Fibroblast of gingiva (primary cell): ENCODE data around the gene FLAD1.

Experiments used
- DNase-seq: peaks from one replicate; pipeline ENCODE4 v3.0.0-alpha.2; 2011; ENCODE audit warnings: low read depth

FLAD1 gene

DNA sequence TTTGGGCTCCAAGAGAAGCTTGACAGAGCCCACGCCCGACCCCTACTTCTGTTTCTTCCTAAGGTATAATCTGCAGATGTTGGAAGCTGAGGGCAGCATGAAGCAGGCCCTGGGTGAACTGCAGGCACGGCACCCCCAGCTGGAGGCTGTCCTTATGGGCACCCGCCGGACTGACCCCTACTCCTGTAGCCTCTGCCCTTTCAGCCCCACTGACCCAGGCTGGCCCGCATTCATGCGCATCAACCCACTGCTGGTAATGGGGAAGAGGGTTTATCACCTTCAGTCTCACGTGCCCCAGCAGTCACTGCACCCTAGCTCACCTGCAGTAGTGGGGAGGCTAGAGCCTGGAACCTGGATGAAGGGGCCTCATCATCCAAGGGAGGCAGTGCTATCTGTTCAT lies 7.1 kb downstream of the FLAD1 start:
- no peak for DNase-seq

GRCh38 chr1:154992721-154993571 lies 9.8 kb downstream of the FLAD1 start:
- DNase-seq = no peak

DNA sequence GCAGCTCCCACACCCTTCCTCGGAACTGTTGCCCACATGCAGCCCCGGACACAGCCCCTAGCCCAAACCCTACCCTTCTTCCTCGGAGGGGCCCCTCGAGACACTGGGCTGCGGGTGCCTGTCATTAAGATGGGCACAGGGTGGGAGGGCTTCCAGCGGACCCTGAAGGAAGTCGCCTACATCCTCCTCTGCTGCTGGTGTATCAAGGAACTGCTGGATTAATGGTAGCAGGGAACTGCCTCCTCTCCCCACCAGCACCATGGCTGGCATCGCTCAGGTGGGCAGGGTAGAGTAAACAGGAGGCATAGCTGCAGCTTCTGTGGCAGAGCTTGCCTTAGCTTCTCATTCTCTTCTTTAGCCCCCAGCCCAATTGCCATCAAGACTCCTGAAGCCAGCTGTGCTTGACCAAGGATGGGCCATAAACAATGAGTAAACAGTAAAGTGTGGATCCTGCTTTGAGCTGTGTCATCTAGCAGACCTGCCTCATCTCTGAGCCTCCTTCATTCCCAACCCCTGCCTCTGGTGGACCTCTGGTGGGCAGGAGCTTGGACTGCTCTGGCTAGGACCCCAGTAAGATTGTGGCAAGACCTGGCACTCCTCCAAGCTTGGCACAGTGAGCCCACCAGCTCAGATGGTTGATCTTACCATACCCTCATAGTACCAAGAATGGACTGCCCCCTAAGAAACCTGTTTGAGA lies 10.6 kb downstream of the FLAD1 start, which contains the start of gene LENEP:
TSS of gene LENEP (plus strand) at position 15 of the 697 bp plus-strand sequence. CDS start at position 37, 22 bp downstream.
- no peak for DNase-seq

DNA sequence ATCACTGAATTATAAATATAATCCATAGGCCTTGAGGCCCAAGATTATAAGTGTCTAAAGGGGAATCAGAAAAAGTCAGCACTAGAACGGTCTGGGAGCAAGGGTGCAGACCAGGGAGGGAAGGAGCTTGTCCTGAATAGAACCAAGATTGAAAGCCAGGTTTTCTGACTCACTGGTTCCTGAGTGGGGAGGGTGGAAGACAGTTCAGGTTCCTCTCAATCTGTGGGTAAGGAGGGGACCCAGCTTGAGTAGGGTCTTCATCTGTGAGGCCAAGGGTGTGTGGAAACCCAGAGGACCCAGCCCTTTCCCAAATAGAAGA lies 11.1 kb downstream of the FLAD1 start:
- no peak for DNase-seq

DNA sequence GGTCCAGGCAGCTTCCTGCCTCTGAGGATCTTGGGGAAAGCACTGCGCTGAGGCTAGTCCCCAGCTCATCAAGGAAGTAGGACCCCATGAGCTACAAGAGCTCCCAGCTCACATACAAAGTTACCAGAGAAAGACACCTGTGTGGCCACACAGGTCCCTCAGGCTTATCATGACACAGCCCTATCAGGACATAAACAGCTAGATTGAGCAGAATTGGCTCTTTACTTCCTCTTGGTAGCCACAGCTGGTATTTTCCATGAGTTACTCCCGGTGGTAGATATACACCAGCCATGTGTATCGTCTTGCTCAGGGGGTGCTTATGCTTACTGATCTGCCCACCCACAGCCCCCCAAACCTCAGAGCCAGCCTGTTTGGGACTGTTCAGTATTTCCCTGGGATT lies 11.4 kb downstream of the FLAD1 start:
- no peak for DNase-seq

- peak; percentile 81 for DNase-seq
These were observed 12.3 kb downstream of the FLAD1 start for GRCh38 chr1:154995301-154995983.

DNA sequence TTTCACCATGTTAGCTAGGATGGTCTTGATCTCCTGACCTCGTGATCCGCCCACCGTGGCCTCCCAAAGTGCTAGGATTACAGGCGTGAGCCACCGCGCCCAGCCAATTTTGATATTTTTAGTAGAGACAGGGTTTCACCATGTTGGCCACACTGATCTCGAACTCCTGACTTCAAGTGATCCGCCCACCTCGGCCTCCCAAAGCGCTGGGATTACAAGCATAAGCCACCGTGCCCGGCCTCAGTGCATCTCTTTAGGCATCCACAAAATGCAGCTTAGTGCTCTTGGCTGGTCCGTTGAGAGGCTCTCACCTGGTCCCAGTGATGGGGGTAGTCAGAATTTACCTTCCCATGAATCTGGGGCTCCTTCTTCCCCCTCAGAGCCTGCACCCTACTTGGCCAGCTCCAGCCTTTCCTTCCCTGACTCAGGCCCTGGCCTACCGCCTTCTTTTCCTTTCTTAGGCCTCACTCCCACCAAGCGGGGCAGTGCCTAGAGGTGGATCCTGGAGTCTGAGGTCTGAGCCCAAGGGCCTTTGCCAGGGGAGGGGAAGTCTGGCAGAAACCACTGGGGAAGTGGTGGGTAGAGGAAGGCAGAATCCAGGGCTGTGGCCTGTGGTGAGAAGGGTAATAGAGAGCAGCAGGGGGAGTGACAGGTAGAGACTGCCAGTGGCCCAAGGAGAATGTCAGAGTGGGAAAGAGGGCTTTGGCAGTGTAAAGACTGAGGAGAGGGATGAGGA lies 14.0 kb downstream of the FLAD1 start:
- DNase-seq = no peak

GRCh38 chr1:154998201-154998780 lies 15.1 kb downstream of the FLAD1 start:
- no peak for DNase-seq

DNA sequence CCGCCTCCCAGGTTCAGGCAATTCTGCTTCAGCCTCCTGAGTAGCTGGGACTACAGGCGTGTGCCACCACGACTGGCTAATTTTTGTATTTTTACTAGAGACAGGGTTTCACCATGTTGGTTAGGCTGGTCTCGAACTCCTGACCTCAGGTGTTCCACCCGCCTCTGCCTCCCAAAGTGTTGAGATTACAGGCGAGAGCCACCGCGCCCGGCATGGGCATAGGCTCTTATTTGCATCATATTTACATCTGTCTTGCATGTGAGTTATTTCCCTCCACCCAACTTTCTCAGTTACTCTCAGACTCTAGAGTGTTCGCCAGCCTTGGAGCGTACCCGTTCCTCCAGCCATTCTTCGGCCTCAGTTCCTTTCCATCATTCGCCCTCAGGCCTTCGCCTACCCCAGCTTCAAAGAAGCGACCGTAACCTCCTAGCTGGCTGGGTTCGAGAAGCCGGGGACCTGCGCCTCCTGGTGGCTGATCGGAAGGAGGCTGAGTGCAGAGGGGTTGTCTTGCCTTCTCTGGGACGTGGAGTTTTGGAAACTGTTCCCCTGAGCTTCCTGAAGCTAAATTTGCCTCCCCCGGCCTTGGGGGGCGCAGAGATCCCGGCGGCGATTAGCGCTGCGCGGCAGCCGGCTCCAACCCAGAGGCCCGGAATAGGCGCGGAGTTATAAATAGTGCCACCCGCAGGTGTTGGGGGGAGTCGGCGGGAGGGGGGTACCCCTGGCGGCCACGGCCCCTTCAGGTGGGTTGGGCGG lies 15.8 kb downstream of the FLAD1 start:
- DNase-seq = peak; percentile 62

DNA sequence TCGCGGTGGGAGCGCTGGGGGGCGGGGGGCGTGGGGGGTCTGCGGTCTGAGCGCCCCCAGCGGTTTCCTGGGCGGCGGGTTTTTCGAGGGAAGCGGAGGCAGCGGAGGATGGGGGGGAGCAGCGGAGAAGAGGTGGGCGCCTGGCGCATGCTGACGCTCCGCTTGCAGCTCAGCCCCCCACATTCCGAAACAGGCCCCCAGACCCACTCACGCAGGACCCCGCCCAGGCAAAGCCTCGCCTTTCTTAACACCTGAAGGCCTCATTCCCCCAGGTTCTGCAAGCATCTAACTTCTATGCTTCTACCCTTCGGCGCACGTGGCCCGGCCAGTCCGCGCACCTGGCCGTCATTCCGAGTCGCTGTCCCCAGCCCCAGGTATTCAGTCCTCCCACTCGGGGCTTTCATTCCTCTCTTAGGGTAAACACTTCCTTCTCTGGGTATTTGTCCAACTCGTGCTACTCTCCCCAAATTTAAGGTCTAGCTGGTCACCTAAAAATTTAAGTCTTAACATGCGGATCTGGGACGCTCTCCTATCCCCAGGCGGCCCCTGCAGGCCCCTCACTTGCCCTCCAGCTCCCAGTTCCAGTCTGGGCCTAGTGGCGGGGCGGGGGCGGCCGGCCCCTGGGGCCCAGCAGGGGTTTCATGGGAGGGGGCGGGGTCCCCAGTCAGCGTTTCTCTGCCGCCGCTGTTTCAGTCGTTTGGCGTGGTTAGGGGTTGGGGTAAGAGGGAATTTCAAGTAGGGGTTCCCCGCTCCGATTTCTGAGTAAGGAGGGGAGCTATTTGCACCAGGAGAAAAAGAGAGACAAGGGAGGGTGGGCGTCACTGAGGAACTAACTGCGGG lies 16.6 kb downstream of the FLAD1 start:
- no peak for DNase-seq

GRCh38 chr1:155000411-155000725 lies 17.2 kb downstream of the FLAD1 start:
- DNase-seq = no peak

GRCh38 chr1:155000726-155001424 lies 17.7 kb downstream of the FLAD1 start:
- peak; percentile 86 for DNase-seq

DNA sequence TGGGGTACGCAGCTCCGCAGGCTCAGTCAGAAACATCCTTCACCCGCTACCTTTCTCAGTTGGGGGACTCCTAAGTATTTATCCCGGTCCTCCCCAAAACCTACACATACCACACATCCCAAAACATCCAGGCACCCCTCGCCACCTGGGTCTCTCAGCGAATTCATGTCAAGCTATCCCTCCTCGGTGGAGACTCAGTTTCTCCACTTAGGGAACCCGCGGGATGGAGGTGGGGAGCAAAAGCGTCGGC lies 18.2 kb downstream of the FLAD1 start:
- no peak for DNase-seq

GRCh38 chr1:155001675-155002463 lies 18.7 kb downstream of the FLAD1 start:
- DNase-seq = peak; percentile 99

DNA sequence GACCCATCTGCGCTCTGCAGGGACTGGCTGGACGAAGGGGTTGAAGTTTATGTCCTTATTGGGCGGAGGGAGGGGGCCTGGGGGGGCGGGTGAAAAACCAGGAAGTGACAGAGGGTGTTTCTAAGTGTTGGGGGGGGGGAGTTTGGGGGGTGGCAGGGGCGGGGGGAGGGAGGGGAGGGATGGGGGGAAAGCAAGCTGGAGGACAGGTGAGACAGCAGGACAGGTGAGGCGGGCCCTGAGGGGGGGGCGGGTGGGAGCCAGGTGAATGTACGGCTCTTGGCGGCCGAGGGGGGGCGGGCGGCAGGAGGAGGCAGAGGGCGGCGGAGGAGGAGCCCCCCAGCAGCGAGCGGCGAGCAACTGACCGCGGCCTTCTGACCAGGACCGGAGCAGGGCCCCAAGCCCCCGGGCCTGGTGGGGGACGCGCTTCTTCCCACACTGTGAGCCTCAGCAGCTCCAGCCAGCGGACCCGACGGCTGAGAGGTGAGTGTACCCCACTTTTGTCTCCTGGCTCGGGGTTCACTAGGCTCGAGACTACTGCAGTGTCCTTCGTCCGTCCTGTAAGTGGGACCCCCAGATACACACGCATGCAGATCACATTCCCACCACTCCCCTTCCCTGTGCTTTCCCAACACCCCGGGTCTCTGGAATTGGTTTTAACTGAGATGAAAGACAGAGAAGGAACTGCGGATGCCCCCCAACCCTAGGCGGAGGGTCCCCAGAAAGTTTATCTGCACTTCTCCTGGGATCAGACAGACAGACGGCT lies 19.5 kb downstream of the FLAD1 start, which contains the start of gene ZBTB7B:
TSS of gene ZBTB7B (plus strand) at position 339 of the 763 bp plus-strand sequence. CDS start 11,859 bp downstream, outside the sequence.
- peak; percentile 30 for DNase-seq

GRCh38 chr1:155003227-155003765 lies 20.2 kb downstream of the FLAD1 start:
- DNase-seq = no peak

- peak; percentile 69 for DNase-seq
These were observed 20.7 kb downstream of the FLAD1 start for GRCh38 chr1:155003766-155004351.
